ENCODE data around the gene SVOPL. TPM values are rescaled to one million over a fixed set of nuclear protein-coding genes. Genes with fewer than 3 reads are reported as not detected.

Gene SVOPL
- total and polyA plus RNA-seq, 4 donors: 0.33 TPM; not detected in 3

GRCh38 chr7:138695106-138695505 is 6.1 kb downstream of the SVOPL start:
- TF ChIP-seq, protein P1, sequence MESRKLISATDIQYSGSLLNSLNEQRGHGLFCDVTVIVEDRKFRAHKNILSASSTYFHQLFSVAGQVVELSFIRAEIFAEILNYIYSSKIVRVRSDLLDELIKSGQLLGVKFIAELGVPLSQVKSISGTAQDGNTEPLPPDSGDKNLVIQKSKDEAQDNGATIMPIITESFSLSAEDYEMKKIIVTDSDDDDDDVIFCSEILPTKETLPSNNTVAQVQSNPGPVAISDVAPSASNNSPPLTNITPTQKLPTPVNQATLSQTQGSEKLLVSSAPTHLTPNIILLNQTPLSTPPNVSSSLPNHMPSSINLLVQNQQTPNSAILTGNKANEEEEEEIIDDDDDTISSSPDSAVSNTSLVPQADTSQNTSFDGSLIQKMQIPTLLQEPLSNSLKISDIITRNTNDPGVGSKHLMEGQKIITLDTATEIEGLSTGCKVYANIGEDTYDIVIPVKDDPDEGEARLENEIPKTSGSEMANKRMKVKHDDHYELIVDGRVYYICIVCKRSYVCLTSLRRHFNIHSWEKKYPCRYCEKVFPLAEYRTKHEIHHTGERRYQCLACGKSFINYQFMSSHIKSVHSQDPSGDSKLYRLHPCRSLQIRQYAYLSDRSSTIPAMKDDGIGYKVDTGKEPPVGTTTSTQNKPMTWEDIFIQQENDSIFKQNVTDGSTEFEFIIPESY (IDR thresholded peaks at IDR 0.05): no peak
- no peak for TF ChIP-seq ATF3 (IDR thresholded peaks at IDR 0.05)
- TF ChIP-seq TAF1 (conservative IDR thresholded peaks at IDR 0.05): no peak
- no peak for TF ChIP-seq HNF4G (IDR thresholded peaks at IDR 0.05)
- no peak for TF ChIP-seq GABPA (IDR thresholded peaks at IDR 0.05 in 1 of 2, conservative IDR thresholded peaks at IDR 0.05 in 1 of 2)
- no peak for TF ChIP-seq FOXA2 (IDR thresholded peaks at IDR 0.05)
- no peak for TF ChIP-seq RAD21 (IDR thresholded peaks at IDR 0.05)
- TF ChIP-seq FOXA1 (IDR thresholded peaks at IDR 0.05): no peak
- no peak for TF ChIP-seq REST (IDR thresholded peaks at IDR 0.05)
- no peak for TF ChIP-seq NR2F2 (IDR thresholded peaks at IDR 0.05)
- Histone ChIP-seq H3K4me1 (ENCODE audit: control insufficient read depth in 4 of 4, insufficient read depth in 4 of 4, low read length in 3 of 4) (no peaks in the 10 kb centered on the region), H3K27ac (ENCODE audit: low read depth in 1 of 2, low read length in 2 of 2) (no peak overlapping the region), H3K4me3 (ENCODE audit: low read depth in 1 of 3, low read length in 3 of 3) (no peak overlapping the region), H3K9me3 (ENCODE audit: control insufficient read depth in 4 of 4, low read length in 3 of 4) (no peaks in the 10 kb centered on the region), H3K36me3 (ENCODE audit: control insufficient read depth in 4 of 4, insufficient read depth in 3 of 4, low read depth in 1 of 4, low read length in 3 of 4) (no peaks in the 10 kb centered on the region), H3K9ac (ENCODE audit: low read depth in 1 of 2, low read length in 2 of 2) (no peak overlapping the region), H3K27me3 (ENCODE audit: control insufficient read depth in 4 of 4, insufficient read depth in 4 of 4, low read length in 3 of 4) (no peaks in the 10 kb centered on the region)
- no peak for DNase-seq (ENCODE audit: low spot score)
- WGBS: 94% methylated on average over 4 of the region's 4 CpGs

GRCh38 chr7:138691178-138691577 is 10.0 kb downstream of the SVOPL start:
- WGBS: 74% methylated on average over 5 of the region's 5 CpGs
- no peak for TF ChIP-seq JUND (IDR thresholded peaks at IDR 0.05)
- Histone ChIP-seq H3K9me3 (ENCODE audit: control insufficient read depth in 4 of 4, low read length in 3 of 4) (no peaks in the 10 kb centered on the region), H3K4me1 (ENCODE audit: control insufficient read depth in 4 of 4, insufficient read depth in 4 of 4, low read length in 3 of 4) (no peaks in the 10 kb centered on the region), H3K36me3 (ENCODE audit: control insufficient read depth in 4 of 4, insufficient read depth in 3 of 4, low read depth in 1 of 4, low read length in 3 of 4) (no peaks in the 10 kb centered on the region), H3K9ac (ENCODE audit: low read depth in 1 of 2, low read length in 2 of 2) (no peak overlapping the region), H3K4me3 (ENCODE audit: low read depth in 1 of 3, low read length in 3 of 3) (no peak overlapping the region), H3K27ac (ENCODE audit: low read depth in 1 of 2, low read length in 2 of 2) (no peak overlapping the region), H3K27me3 (ENCODE audit: control insufficient read depth in 4 of 4, insufficient read depth in 4 of 4, low read length in 3 of 4) (no peaks in the 10 kb centered on the region)
- DNase-seq (ENCODE audit: low spot score): no peak

DNA sequence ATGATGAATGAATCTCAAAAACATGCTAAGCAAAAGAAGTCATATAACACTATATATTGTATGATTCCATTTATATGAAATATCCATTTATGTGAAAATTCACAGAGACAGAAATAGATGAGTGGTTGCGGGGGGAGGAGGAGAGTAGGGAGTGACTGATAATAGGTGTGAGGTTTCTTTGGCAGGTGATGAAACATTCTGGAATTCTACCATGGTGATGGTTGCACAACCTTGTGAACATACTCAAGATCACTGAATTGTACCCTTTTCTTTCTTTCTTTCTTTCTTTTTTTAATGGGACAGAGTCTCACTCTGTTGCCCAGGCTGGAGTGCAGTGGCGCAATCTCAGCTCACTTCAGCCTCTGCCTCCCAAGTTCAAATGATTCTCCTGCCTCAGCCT is 10.7 kb downstream of the SVOPL start:
- H3K36me3 ChIP-seq (ENCODE audit: control insufficient read depth in 4 of 4, insufficient read depth in 3 of 4, low read depth in 1 of 4, low read length in 3 of 4): no peaks in the 10 kb centered on the region
- WGBS: 91% methylated on average over 2 of the region's 2 CpGs
- H3K4me1 ChIP-seq (ENCODE audit: control insufficient read depth in 4 of 4, insufficient read depth in 4 of 4, low read length in 3 of 4): no peaks in the 10 kb centered on the region
- no peak overlapping the region for H3K4me3 ChIP-seq (ENCODE audit: low read depth in 1 of 3, low read length in 3 of 3)
- H3K9ac ChIP-seq (ENCODE audit: low read depth in 1 of 2, low read length in 2 of 2): no peak overlapping the region
- no peak for DNase-seq (ENCODE audit: low spot score)
- H3K27ac ChIP-seq (ENCODE audit: low read depth in 1 of 2, low read length in 2 of 2): no peak overlapping the region
- H3K9me3 ChIP-seq (ENCODE audit: control insufficient read depth in 4 of 4, low read length in 3 of 4): no peaks in the 10 kb centered on the region
- H3K27me3 ChIP-seq (ENCODE audit: control insufficient read depth in 4 of 4, insufficient read depth in 4 of 4, low read length in 3 of 4): no peaks in the 10 kb centered on the region
- TF ChIP-seq, protein P1 (IDR thresholded peaks at IDR 0.05): no peak
- TF ChIP-seq TAF1 (conservative IDR thresholded peaks at IDR 0.05) (no peak), RAD21 (IDR thresholded peaks at IDR 0.05) (no peak), RXRA (IDR thresholded peaks at IDR 0.05) (no peak), MAX (IDR thresholded peaks at IDR 0.05) (no peak), JUND (IDR thresholded peaks at IDR 0.05) (no peak), HNF4G (IDR thresholded peaks at IDR 0.05) (no peak), GABPA (IDR thresholded peaks at IDR 0.05 in 1 of 2, conservative IDR thresholded peaks at IDR 0.05 in 1 of 2) (no peak), NR2F2 (IDR thresholded peaks at IDR 0.05) (no peak), SP1 (IDR thresholded peaks at IDR 0.05) (no peak), ATF3 (IDR thresholded peaks at IDR 0.05) (no peak), HNF4A (conservative IDR thresholded peaks at IDR 0.05) (no peak), FOXA1 (IDR thresholded peaks at IDR 0.05) (no peak), YY1 (IDR thresholded peaks at IDR 0.05) (no peak), EGR1 (IDR thresholded peaks at IDR 0.05; ENCODE audit: low read depth in 2 of 2) (no peak), FOXA2 (IDR thresholded peaks at IDR 0.05) (no peak)
- TF ChIP-seq, protein P2, sequence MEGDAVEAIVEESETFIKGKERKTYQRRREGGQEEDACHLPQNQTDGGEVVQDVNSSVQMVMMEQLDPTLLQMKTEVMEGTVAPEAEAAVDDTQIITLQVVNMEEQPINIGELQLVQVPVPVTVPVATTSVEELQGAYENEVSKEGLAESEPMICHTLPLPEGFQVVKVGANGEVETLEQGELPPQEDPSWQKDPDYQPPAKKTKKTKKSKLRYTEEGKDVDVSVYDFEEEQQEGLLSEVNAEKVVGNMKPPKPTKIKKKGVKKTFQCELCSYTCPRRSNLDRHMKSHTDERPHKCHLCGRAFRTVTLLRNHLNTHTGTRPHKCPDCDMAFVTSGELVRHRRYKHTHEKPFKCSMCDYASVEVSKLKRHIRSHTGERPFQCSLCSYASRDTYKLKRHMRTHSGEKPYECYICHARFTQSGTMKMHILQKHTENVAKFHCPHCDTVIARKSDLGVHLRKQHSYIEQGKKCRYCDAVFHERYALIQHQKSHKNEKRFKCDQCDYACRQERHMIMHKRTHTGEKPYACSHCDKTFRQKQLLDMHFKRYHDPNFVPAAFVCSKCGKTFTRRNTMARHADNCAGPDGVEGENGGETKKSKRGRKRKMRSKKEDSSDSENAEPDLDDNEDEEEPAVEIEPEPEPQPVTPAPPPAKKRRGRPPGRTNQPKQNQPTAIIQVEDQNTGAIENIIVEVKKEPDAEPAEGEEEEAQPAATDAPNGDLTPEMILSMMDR (IDR thresholded peaks at IDR 0.05; ENCODE audit: low read depth, low read length, missing input control): no peak

Data from liver (tissue), 9 donors.